ENCODE results near the gene HLA-DMB. TPM values are rescaled to one million over a fixed set of nuclear protein-coding genes. Genes with fewer than 3 reads are reported as not detected.

Gene HLA-DMB
- total RNA-seq, 4 donors from 2014 or later = 59.4 to 199 (median 91.6) TPM

- peak; percentile 89 to 98 (median 97) for DNase-seq
- Histone ChIP-seq H3K36me3 (no peaks in the 10 kb centered on the region), H3K4me3 (peak overlapping the region; percentile 58 to 80 (median 62)), H3K27me3 (no peaks in the 10 kb centered on the region), H3K27ac (peak overlapping the region; percentile 86 to 89 (median 88)), H3K9me3 (no peaks in the 10 kb centered on the region), H3K4me1 (peaks cover 0 to 4% (median 0%) of the 10 kb centered on the region in 4 donors)
- peak in 1 of 6 experiments; percentile 7 for TF ChIP-seq CTCF (IDR thresholded peaks at IDR 0.05)
- peak; percentile 78 to 86 for TF ChIP-seq POLR2A (IDR thresholded peaks at IDR 0.05)
These were observed 46.5 kb downstream of the HLA-DMB start for GRCh38 chr6:32894085-32895005.

- Histone ChIP-seq H3K4me1 (peaks cover 0 to 7% (median 2%) of the 10 kb centered on the region in 4 donors), H3K27ac (no peak overlapping the region), H3K36me3 (no peaks in the 10 kb centered on the region), H3K4me3 (no peak overlapping the region), H3K27me3 (no peaks in the 10 kb centered on the region), H3K9me3 (no peaks in the 10 kb centered on the region)
- no peak for TF ChIP-seq POLR2A (IDR thresholded peaks at IDR 0.05)
- TF ChIP-seq CTCF (IDR thresholded peaks at IDR 0.05) = no peak
- no peak for DNase-seq
These were observed 50.0 kb downstream of the HLA-DMB start for GRCh38 chr6:32890831-32891230.

- no peak for DNase-seq
- H3K36me3 ChIP-seq = no peaks in the 10 kb centered on the region
- H3K4me3 ChIP-seq = no peak overlapping the region
- H3K27ac ChIP-seq = no peak overlapping the region
- TF ChIP-seq CTCF (IDR thresholded peaks at IDR 0.05) (no peak), POLR2A (IDR thresholded peaks at IDR 0.05) (no peak)
- peaks cover 0 to 7% (median 0%) of the 10 kb centered on the region in 4 donors for H3K4me1 ChIP-seq
- H3K9me3 ChIP-seq = no peaks in the 10 kb centered on the region
- no peaks in the 10 kb centered on the region for H3K27me3 ChIP-seq
These were observed 51.3 kb downstream of the HLA-DMB start for GRCh38 chr6:32889533-32889932.

- Histone ChIP-seq H3K9me3 (no peaks in the 10 kb centered on the region), H3K36me3 (no peaks in the 10 kb centered on the region), H3K4me1 (peaks cover 0 to 7% (median 0%) of the 10 kb centered on the region in 4 donors), H3K27ac (no peak overlapping the region), H3K27me3 (no peaks in the 10 kb centered on the region), H3K4me3 (no peak overlapping the region)
- no peak for DNase-seq
- TF ChIP-seq CTCF (IDR thresholded peaks at IDR 0.05) (no peak), POLR2A (IDR thresholded peaks at IDR 0.05) (no peak)
These were observed 52.3 kb downstream of the HLA-DMB start for GRCh38 chr6:32888576-32888975.

GRCh38 chr6:32887616-32888015, 53.2 kb downstream of the HLA-DMB start:
- Histone ChIP-seq H3K36me3 (no peaks in the 10 kb centered on the region), H3K4me3 (no peak overlapping the region), H3K27me3 (no peaks in the 10 kb centered on the region), H3K27ac (no peak overlapping the region), H3K9me3 (no peaks in the 10 kb centered on the region), H3K4me1 (peaks cover 0 to 7% (median 0%) of the 10 kb centered on the region in 4 donors)
- TF ChIP-seq POLR2A (IDR thresholded peaks at IDR 0.05) (no peak), CTCF (IDR thresholded peaks at IDR 0.05) (no peak)
- no peak for DNase-seq

Data from Peyer's patch (tissue), 4 donors.